ENCODE results near the gene VILL.
"Not testable (repeated sequence)": the region's sequence is repeated elsewhere in the genome, so short reads cannot be mapped to it uniquely, and the experiment has no call there.

VILL gene

GRCh38 chr3:38036286-38036685, 45.7 kb downstream of the VILL start:
- no peak for DNase-seq (ENCODE audit: low spot score)

GRCh38 chr3:38036906-38037305, 46.3 kb downstream of the VILL start:
- no peak for DNase-seq (ENCODE audit: low spot score)

- DNase-seq (ENCODE audit: low spot score) = no peak
These were observed 47.9 kb downstream of the VILL start for GRCh38 chr3:38038447-38038911.

GRCh38 chr3:38039101-38039898, 48.7 kb downstream of the VILL start, which contains the start of gene DLEC1:
TSS of gene DLEC1 (plus strand) at chr3:38039208. CDS start at chr3:38039226, 18 bp downstream.
- DNase-seq (ENCODE audit: low spot score) = peak; percentile 72

GRCh38 chr3:38039899-38040261, 49.3 kb downstream of the VILL start:
- peak; percentile 74 for DNase-seq (ENCODE audit: low spot score)

GRCh38 chr3:38040401-38040800, 49.8 kb downstream of the VILL start:
- no peak for DNase-seq (ENCODE audit: low spot score)

GRCh38 chr3:38043486-38043885, 52.9 kb downstream of the VILL start:
- DNase-seq (ENCODE audit: low spot score) = no peak

- DNase-seq (ENCODE audit: low spot score) = no peak
These were observed 55.4 kb downstream of the VILL start for GRCh38 chr3:38046027-38046426.

GRCh38 chr3:38046821-38047220, 56.2 kb downstream of the VILL start:
- no peak for DNase-seq (ENCODE audit: low spot score)

GRCh38 chr3:38047896-38048295, 57.3 kb downstream of the VILL start:
- no peak for DNase-seq (ENCODE audit: low spot score)

GRCh38 chr3:38049358-38050126, 59.0 kb downstream of the VILL start:
- DNase-seq (ENCODE audit: low spot score) = no peak

- DNase-seq (ENCODE audit: low spot score) = no peak
These were observed 60.5 kb downstream of the VILL start for GRCh38 chr3:38051131-38051530.

GRCh38 chr3:38053286-38053685, 62.7 kb downstream of the VILL start:
- DNase-seq (ENCODE audit: low spot score) = not testable (repeated sequence)

GRCh38 chr3:38053813-38054498, 63.4 kb downstream of the VILL start:
- not testable (repeated sequence) for DNase-seq (ENCODE audit: low spot score)

- no peak for DNase-seq (ENCODE audit: low spot score)
These were observed 64.0 kb downstream of the VILL start for GRCh38 chr3:38054499-38055001.
